IMR-90 (cell line): ENCODE data around the gene CSPG5. TPM values are rescaled to one million over a fixed set of nuclear protein-coding genes. Genes with fewer than 3 reads are reported as not detected.

Experiments
- ATAC-seq: fragments of 200-7000 bp; cut with Tn5 transposase; 2 replicates; pipeline ENCODE4 v1.9.1; 2020; ENCODE audit warnings: low read depth, mild to moderate bottlenecking, moderate library complexity
- BruUV-seq: library from RNA; stranded (reverse); fragments of 400-500 nt; replicated peaks from 2 replicates; lab custom pipeline; 2021; lab: Mats Ljungman, UMichigan
- CTCF ChIA-PET: fragments of 300-600 bp; formaldehyde crosslinking; extraction: SDS; loops from one replicate; lab custom pipeline; 2021; ENCODE audit warnings: antibody characterized with exemption; lab: Yijun Ruan, JAX
- POLR2A ChIA-PET: fragments of 300-600 bp; sonication (Branson Sonifier 250); formaldehyde crosslinking; loops from one replicate; lab custom pipeline; 2022; ENCODE audit warnings: antibody characterized with exemption; ENCODE audit not compliant: unreplicated experiment; lab: Charles Lee
- DNase-seq: peaks from one replicate; pipeline ENCODE4 v3.0.0; 2013
- H2AFZ ChIP-seq: replicated peaks from 2 replicates; pipeline ENCODE3; 2013; ENCODE audit warnings: low read length, mild to moderate bottlenecking; ENCODE audit not compliant: poor library complexity
- H2AK5ac ChIP-seq: 2 replicates; pipeline ENCODE4 v1.6.1; 2013; ENCODE audit warnings: low read depth, low read length, inconsistent platforms
- H2AK9ac ChIP-seq: replicated peaks from 2 replicates; pipeline ENCODE3; 2013; ENCODE audit warnings: mild to moderate bottlenecking, low read depth, low read length, moderate library complexity; ENCODE audit not compliant: poor library complexity
- H2BK120ac ChIP-seq: 2 replicates; pipeline ENCODE4 v1.6.1; 2013; ENCODE audit warnings: low read depth, low read length, inconsistent platforms
- H2BK15ac ChIP-seq: 3 replicates; pipeline ENCODE4 v1.6.1; 2013; ENCODE audit warnings: low read depth, low read length, inconsistent platforms
- H2BK20ac ChIP-seq: 2 replicates; pipeline ENCODE4 v1.6.1; 2013; ENCODE audit warnings: low read depth, mild to moderate bottlenecking, inconsistent platforms, low read length, moderate library complexity
- H2BK5ac ChIP-seq: 2 replicates; pipeline ENCODE4 v1.6.1; 2013; ENCODE audit warnings: mild to moderate bottlenecking, low read depth, low read length, inconsistent platforms; ENCODE audit not compliant: poor library complexity, severe bottlenecking
- H3K14ac ChIP-seq: replicated peaks from 2 replicates; pipeline ENCODE4 v1.6.1; 2013; ENCODE audit warnings: low read depth, low read length, inconsistent platforms
- H3K18ac ChIP-seq: 2 replicates; pipeline ENCODE4 v1.6.1; 2013; ENCODE audit warnings: low read depth, low read length, control low read depth
- H3K23ac ChIP-seq: 2 replicates; pipeline ENCODE4 v1.6.1; 2013; ENCODE audit warnings: low read depth, low read length, inconsistent platforms
- H3K27ac ChIP-seq: 2 replicates; pipeline ENCODE4 v1.5.1; 2013; ENCODE audit warnings: mild to moderate bottlenecking, control low read depth, low read length; ENCODE audit not compliant: insufficient read depth
- H3K27me3 ChIP-seq: 2 replicates; pipeline ENCODE4 v1.6.1; 2013; ENCODE audit warnings: low read length; ENCODE audit not compliant: control insufficient read depth, insufficient read depth
- H3K36me3 ChIP-seq: 2 replicates; pipeline ENCODE4 v1.6.1; 2013; ENCODE audit warnings: low read length, mixed read lengths; ENCODE audit not compliant: control insufficient read depth, insufficient read depth
- H3K4ac ChIP-seq: 2 replicates; pipeline ENCODE4 v1.6.1; 2013; ENCODE audit warnings: low read depth, low read length, inconsistent platforms
- H3K4me1 ChIP-seq: 2 replicates; pipeline ENCODE4 v1.6.1; 2013; ENCODE audit warnings: low read length, mixed read lengths; ENCODE audit not compliant: control insufficient read depth, insufficient read depth
- H3K4me2 ChIP-seq: 2 replicates; pipeline ENCODE4 v1.6.1; 2013; ENCODE audit warnings: low read depth, mild to moderate bottlenecking, control low read depth, low read length, moderate library complexity
- H3K4me3 ChIP-seq: 2 replicates; pipeline ENCODE4 v1.5.1; 2013; ENCODE audit warnings: low read depth, mild to moderate bottlenecking, control low read depth, low read length, moderate library complexity; ENCODE audit not compliant: insufficient read depth
- H3K56ac ChIP-seq: 2 replicates; pipeline ENCODE4 v1.6.1; 2013; ENCODE audit warnings: low read length, inconsistent platforms; ENCODE audit not compliant: insufficient read depth; ENCODE audit errors: extremely low read depth
- H3K79me1 ChIP-seq, 2 experiments: 2 replicates each; pipeline ENCODE4 v1.6.1; 2013; ENCODE audit warnings: low read length in 2 of 2, inconsistent platforms in 1 of 2, low read depth in 1 of 2
- H3K9ac ChIP-seq: 2 replicates; pipeline ENCODE4 v1.6.1; 2013; ENCODE audit warnings: low read depth, low read length, control low read depth
- H3K9me1 ChIP-seq: 2 replicates; pipeline ENCODE4 v1.6.1; 2013; ENCODE audit warnings: low read length, inconsistent platforms; ENCODE audit not compliant: insufficient read depth
- H3K9me3 ChIP-seq: 2 replicates; pipeline ENCODE4 v1.6.1; 2013; ENCODE audit warnings: low read length; ENCODE audit not compliant: control insufficient read depth, insufficient read depth
- H4K20me1 ChIP-seq: 2 replicates; pipeline ENCODE4 v1.6.1; 2013; ENCODE audit warnings: low read length, inconsistent platforms; ENCODE audit not compliant: insufficient read depth
- H4K5ac ChIP-seq: 2 replicates; pipeline ENCODE4 v1.6.1; 2013; ENCODE audit warnings: mild to moderate bottlenecking, low read depth, low read length, control low read depth
- H4K8ac ChIP-seq, 2 experiments: 2 replicates each; pipeline ENCODE4 v1.6.1; 2013; ENCODE audit warnings: low read depth in 2 of 2, low read length in 2 of 2, control low read depth in 1 of 2, inconsistent platforms in 1 of 2
- H4K91ac ChIP-seq: 2 replicates; pipeline ENCODE4 v1.6.1; 2013; ENCODE audit warnings: low read depth, low read length, inconsistent platforms; ENCODE audit not compliant: insufficient read depth
- BHLHE40 ChIP-seq: fragments of 150-350 bp; IDR thresholded peaks from 2 replicates; pipeline ENCODE4 v1.6.1; 2016; ENCODE audit warnings: mild to moderate bottlenecking, low read depth, low read length
- CEBPB ChIP-seq: IDR thresholded peaks from 2 replicates; pipeline ENCODE4 v1.6.1; 2012; ENCODE audit warnings: low read depth, low read length, improper control_type of control experiment
- CHD1 ChIP-seq: IDR thresholded peaks from 2 replicates; pipeline ENCODE4 v1.6.1; 2012; ENCODE audit warnings: low read depth, low read length, improper control_type of control experiment
- CTCF ChIP-seq: conservative IDR thresholded peaks from 2 replicates; pipeline ENCODE4 v1.5.1; 2012; ENCODE audit warnings: mild to moderate bottlenecking, low read depth, low read length, improper control_type of control experiment
- ELK1 ChIP-seq: fragments of 150-350 bp; IDR thresholded peaks from 2 replicates; pipeline ENCODE4 v1.6.1; 2016; ENCODE audit warnings: low read depth, mild to moderate bottlenecking, low read length, moderate library complexity, borderline replicate concordance
- MAZ ChIP-seq: IDR thresholded peaks from 2 replicates; pipeline ENCODE4 v1.6.1; 2012; ENCODE audit warnings: low read depth, mild to moderate bottlenecking, low read length, improper control_type of control experiment, moderate library complexity, borderline replicate concordance
- MXI1 ChIP-seq: IDR thresholded peaks from 2 replicates; pipeline ENCODE4 v1.6.1; 2012; ENCODE audit warnings: low read depth, mild to moderate bottlenecking, low read length, moderate library complexity, borderline replicate concordance
- NFE2L2 ChIP-seq: fragments of 150-350 bp; IDR thresholded peaks from 2 replicates; pipeline ENCODE4 v1.6.1; 2016; ENCODE audit warnings: low read depth, mild to moderate bottlenecking, low read length
- POLR2A ChIP-seq: IDR thresholded peaks from 2 replicates; pipeline ENCODE4 v1.6.1; 2012; ENCODE audit warnings: mild to moderate bottlenecking, low read depth, low read length
- RAD21 ChIP-seq: IDR thresholded peaks from 2 replicates; pipeline ENCODE4 v1.6.1; 2012; ENCODE audit warnings: low read length, improper control_type of control experiment
- RCOR1 ChIP-seq: IDR thresholded peaks from 2 replicates; pipeline ENCODE4 v1.6.1; 2012; ENCODE audit warnings: mild to moderate bottlenecking, low read length, improper control_type of control experiment; ENCODE audit not compliant: insufficient replicate concordance
- RFX5 ChIP-seq: IDR thresholded peaks from 2 replicates; pipeline ENCODE4 v1.8.0; 2012; ENCODE audit warnings: low read depth, mild to moderate bottlenecking, low read length, moderate library complexity
- SMC3 ChIP-seq: fragments of 150-350 bp; IDR thresholded peaks from 2 replicates; pipeline ENCODE4 v1.6.1; 2016; ENCODE audit warnings: low read depth, mild to moderate bottlenecking, antibody characterized with exemption, low read length, moderate library complexity
- USF2 ChIP-seq: fragments of 150-350 bp; IDR thresholded peaks from 2 replicates; pipeline ENCODE4 v1.6.1; 2017; ENCODE audit warnings: mild to moderate bottlenecking, antibody characterized with exemption, low read length, low read depth
- WGBS, 2 experiments: methylation state at CpG; one replicate each; pipeline versions ENCODE4 v1.1.5 to v1.1.7; 2013; ENCODE audit warnings: missing lambda C conversion rate in 2 of 2; ENCODE audit not compliant: insufficient read length in 1 of 2; ENCODE audit errors: extremely low coverage in 2 of 2; 5-methylcytosine and 5-hydroxymethylcytosine counted together
- dilution Hi-C: fragments of 300-500 bp; cut with HindIII; formaldehyde crosslinking; loops from one replicate; pipeline ENCODE4 v1.14.3; 2018; ENCODE audit warnings: low sequenced_read_pairs; ENCODE audit not compliant: unreplicated experiment
- in situ Hi-C: fragments of 300-500 bp; cut with MboI; formaldehyde crosslinking; loops from 3 replicates; pipeline ENCODE4 v1.14.3; 2019; ENCODE audit warnings: low sequenced_read_pairs, inconsistent platforms, mixed read lengths
- intact Hi-C: fragments of 100-400 bp; cut with micrococcal nuclease; formaldehyde crosslinking; loops from 2 replicates; pipeline ENCODE4 v1.10.0; 2022
- polyA plus RNA-seq, 3 experiments: library from polyadenylated mRNA; depleted of rRNA; stranded (reverse); fragments of >200 nt; gene quantifications; 2 replicates each; pipeline ENCODE4 v1.2.3, GENCODE V29; 2012; ENCODE audit warnings: low replicate concordance in 1 of 3
- total RNA-seq: library from RNA; depleted of rRNA; stranded (reverse); fragments of >200 nt; gene quantifications from 2 replicates; pipeline ENCODE4 v1.2.3, GENCODE V29; 2012

CSPG5 gene
- total and polyA plus RNA-seq, 2 of the 4 experiments (the other 2 are of a cell fraction): under 0.01 to 0.10 TPM

- no peak overlapping the region for H2AK9ac ChIP-seq
- H3K14ac ChIP-seq: no peak overlapping the region
- no peak overlapping the region for H3K18ac ChIP-seq
- DNase-seq: no peak
- no peak for TF ChIP-seq RCOR1
- no peak for TF ChIP-seq CHD1
- no peak for TF ChIP-seq CTCF
- no peak for TF ChIP-seq POLR2A
- TF ChIP-seq RAD21: no peak
- no peak for TF ChIP-seq USF2
- no peak for TF ChIP-seq NFE2L2
- TF ChIP-seq SMC3: no peak
- no peak for TF ChIP-seq MXI1
- no peak for TF ChIP-seq BHLHE40
- TF ChIP-seq ELK1: no peak
- TF ChIP-seq CEBPB: no peak
- TF ChIP-seq RFX5: no peak
- no peak for TF ChIP-seq MAZ
- H4K8ac ChIP-seq: no peak overlapping the region
- no peak overlapping the region for H2BK120ac ChIP-seq
- CTCF ChIA-PET: no interaction called here
- H3K56ac ChIP-seq: no peak overlapping the region
- H4K91ac ChIP-seq: no peak overlapping the region
- peaks cover 53% of the 10 kb centered on the region for H3K27me3 ChIP-seq
- no peak overlapping the region for H2BK15ac ChIP-seq
- no CpG with 5 or more reads among the region's 10 CpGs for WGBS, 2 experiments
- H3K9ac ChIP-seq: no peak overlapping the region
- H2BK20ac ChIP-seq: no peak overlapping the region
- H3K9me1 ChIP-seq: no peaks in the 10 kb centered on the region
- BruUV-seq: no TSS peak
- no peaks in the 10 kb centered on the region for H3K9me3 ChIP-seq
- no peaks in the 10 kb centered on the region for H3K79me1 ChIP-seq
- dilution Hi-C loops: no loop called here
- no peak overlapping the region for H3K4me2 ChIP-seq
- H3K4ac ChIP-seq: no peak overlapping the region
- H3K23ac ChIP-seq: no peak overlapping the region
- H3K4me1 ChIP-seq: no peaks in the 10 kb centered on the region
- no peak overlapping the region for H4K5ac ChIP-seq
- intact Hi-C loops: no loop called here
- in situ Hi-C loops: no loop called here
- H3K36me3 ChIP-seq: no peaks in the 10 kb centered on the region
- no peak overlapping the region for H2BK5ac ChIP-seq
- H3K27ac ChIP-seq: no peak overlapping the region
- POLR2A ChIA-PET: no interaction called here
- H2AK5ac ChIP-seq: no peak overlapping the region
- no peak overlapping the region for H2AFZ ChIP-seq
- H4K20me1 ChIP-seq: no peaks in the 10 kb centered on the region
- H3K4me3 ChIP-seq: no peak overlapping the region
- ATAC-seq: no peak
Observed at GRCh38 chr3:47571391-47572175, 7.1 kb downstream of the CSPG5 start.
